CD4-positive, alpha-beta T cell treated with Interleukin-4 for 4 hours (primary cell): ENCODE results near the gene NEAT1.

ENCODE experiments used
- DNase-seq: peaks from one replicate; pipeline ENCODE4 v3.0.0-alpha.2; 2020

NEAT1 gene

DNA sequence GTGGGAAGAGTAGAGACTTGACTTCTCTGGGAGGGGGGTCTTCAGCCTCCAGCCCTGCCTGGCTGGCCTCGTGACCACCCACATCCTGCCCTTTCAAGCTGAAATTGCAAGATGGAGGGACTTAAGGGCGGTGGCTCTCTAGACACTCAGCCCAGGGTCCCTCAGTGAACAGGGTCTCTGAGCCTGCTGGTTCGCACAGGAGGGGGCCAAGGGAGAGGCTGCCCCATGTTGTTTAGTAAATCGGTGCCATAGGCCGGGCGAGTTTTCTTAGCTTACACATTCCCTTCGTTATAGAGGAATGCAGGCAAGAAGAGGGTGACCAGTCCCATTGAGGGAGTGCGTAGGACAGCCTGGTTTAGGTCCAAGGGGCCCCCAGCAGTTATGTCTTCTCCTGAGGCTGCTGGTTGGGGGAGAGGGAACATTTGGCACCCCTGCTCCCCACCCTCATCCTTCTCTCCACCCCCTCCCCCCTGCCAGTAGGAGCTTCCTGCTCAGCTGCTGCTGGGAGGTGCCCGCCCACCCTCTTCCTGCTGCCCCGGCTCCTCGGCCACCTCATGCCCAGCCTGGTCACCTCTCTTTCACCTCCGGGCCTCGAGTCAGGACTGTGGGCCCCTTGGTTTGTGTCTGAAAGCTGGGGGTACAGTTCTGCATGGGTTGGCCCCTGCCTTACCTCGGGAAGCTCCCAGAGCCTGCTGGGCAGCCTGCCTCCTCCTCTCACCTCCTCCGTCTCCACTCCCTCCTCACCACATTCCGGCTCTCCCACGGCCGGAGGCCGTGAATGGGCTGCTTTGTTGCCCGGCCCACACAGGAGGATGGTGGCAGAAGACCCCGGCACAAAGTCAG lies 32.3 kb upstream of the NEAT1 start:
- no peak for DNase-seq

DNA sequence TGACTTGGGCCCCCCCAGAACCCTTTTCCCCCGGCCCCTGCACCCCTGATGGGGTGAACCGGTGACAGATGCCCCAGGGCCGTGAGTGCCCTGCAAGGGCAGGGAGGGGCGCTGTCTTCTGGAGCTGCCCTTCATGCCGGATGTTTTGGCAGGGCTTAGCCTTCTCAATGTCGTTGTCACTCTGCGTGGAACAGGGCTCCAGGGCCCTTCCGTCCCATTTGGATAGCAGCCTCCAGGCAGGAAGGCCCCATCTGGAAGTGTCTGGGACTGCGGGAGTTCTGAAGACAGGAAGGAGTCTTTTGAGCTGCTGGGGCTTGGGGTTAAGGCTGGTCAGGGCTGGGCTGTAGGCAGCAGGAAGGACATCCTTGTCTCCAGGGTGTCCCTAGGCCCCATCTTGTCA lies 31.6 kb upstream of the NEAT1 start:
- DNase-seq: no peak

DNA sequence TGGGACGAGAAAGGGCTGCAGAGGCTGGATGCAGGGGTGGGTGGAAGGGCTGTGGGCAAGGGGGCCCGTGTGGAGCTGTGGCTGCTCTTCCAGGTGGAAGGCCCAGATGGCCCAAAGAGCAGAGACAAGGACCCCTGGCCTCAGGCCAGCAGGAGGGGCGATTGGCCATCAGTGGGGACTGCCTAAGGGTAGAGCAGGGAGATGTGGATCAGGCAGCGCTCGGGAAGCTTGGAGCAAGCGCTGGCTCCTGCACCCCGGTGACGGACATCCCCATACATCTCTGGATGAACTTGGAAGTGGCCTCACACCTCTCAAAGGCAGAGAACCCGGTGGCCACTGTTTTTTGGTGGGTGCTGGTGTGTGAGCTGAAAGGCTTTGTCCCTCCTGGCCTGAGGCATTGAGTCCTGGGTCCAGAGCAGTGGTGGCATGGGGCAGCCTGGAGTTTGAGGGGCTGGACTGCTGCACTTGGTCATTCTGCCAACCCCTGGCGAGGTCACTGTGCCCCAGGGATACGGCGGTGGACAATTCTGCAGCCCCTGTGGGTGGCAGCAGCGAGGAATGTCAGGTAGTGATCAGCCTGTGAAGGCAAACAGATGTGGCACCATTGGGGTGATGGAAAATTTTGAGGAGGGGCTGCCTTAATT lies 30.3 kb upstream of the NEAT1 start:
- DNase-seq: no peak

DNA sequence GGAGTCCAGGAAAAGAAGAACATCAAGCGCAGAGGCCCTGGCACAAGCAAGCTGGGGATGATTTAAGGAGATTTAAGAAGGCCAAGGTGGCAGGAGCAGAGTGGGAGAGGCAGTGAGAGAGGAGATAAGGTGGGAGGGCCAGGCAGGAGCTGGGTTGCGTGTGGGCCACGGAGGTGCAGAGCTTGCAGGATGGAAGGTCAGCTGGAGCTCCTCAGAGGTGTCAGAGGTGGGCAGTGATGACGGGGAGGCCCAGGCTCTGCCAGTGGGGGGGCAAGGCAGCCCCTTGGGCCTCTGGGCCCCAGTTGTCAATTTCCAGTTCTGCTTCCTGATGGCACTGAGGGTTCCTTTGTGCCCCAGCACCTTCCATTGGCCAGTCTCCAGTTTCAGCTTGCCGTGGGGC lies 29.7 kb upstream of the NEAT1 start:
- no peak for DNase-seq

DNA sequence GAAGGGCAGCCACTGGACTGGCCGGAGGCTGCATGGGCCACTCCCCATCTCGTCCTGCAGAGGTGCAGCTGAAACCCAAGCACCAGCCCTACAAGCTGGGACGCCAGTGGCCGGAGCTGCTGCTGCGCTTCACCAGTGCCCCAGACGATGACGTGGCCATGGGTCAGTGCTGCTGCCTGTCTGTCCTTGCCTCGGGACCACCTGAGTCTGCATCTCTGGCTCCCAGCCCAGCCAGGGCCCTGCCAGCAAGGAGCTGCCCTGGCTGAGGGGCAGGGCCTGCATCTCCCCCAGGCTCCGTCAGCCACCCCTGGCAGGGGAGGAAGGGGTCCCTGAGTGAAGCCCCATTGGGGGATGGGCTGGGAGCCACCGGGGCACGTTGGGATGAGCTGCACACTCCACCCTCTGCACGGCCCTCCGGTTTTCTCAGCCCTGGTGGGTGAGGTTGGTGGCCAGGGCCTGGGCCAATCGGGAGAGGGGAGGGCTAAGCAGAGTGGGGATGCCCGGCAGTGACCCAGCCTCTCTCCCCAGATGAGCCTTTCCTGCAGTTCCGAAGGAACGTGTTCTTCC lies 29.0 kb upstream of the NEAT1 start:
- DNase-seq: no peak

DNA sequence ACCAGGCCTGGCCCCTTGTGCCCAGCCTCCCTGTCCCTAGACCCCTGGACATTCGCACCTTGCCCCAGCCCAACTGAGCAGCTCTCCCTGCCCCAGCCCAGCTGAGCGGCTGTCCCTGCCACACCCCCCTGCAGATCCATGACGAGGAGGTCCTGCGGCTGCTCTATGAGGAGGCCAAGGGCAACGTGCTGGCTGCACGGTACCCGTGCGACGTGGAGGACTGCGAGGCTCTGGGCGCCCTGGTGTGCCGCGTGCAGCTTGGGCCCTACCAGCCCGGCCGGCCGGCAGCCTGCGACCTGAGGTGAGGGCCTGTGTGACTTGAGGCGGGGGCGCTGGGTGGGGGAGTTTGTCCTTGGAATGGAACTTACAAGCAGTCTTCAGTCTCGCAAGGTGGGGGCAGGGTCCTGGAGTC lies 28.5 kb upstream of the NEAT1 start:
- no peak for DNase-seq

DNA sequence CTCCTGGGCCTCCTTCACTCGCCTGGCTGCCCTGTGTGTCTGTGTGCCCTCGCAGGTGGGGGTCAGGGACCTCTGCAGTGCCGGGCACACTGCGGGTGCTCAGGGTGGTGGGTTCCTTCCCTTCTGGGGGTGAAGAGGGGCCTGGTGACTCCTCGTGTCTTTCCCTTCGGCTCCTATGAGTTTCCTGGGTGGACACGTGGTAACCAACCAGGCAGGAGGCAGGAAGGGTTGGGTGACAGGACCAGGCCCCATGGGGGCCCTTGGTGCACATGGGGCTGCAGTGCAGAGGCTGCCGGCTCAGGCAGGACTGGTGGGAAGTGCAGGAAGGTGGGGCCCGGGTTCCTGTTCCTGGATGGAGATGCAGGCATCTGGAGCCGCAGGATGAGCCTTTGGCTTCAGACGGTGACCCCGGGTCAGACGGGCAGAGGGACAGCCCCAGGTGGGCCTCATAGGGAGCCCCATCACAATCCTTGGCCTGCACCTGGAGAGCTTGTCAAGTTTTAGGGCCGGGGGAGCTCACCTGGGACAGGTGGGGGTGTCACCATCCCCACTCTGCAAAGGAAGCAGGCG lies 26.6 kb upstream of the NEAT1 start:
- no peak for DNase-seq

DNA sequence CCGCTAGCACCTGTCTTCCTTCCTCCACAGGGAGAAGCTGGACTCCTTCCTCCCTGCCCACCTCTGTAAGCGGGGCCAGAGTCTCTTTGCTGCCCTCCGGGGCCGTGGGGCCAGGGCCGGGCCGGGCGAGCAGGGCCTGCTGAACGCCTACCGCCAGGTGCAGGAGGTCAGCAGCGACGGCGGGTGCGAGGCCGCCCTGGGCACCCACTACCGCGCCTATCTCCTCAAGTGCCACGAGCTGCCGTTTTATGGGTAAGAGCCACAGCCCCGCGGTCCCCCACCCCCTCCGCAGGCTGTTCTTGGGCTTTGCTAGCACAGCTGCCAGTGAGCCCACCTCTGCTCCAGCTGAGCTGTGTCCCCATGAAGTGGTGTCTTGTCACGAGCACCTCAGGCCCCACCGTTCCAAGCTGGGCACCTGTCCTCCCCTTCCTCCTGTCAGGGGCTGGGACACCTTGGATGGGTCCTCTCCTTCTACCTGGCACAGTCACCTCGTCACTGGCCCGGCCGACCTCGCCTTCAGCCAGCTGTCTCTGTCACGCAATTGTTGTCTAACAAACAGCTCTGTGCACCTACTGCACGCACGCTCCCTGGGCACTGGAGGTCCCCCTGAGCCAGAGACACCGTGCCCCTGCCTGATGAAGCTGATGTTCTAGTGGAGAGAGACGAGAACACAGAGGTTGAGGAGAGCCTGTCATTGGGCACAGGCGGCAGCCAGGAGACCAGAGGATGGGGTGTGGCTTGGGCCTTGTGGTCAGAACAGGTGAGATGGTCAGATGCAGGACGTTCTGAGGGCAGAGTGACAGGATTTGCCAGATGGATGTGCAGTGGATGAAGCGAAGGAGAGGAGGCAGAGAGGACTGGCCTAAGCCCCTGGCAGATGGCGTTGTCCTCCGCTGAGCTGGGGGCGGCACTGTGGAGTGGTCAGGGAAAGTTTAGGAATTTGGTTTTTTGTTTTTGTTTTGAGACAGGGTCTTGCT lies 25.5 kb upstream of the NEAT1 start:
- DNase-seq: no peak

DNA sequence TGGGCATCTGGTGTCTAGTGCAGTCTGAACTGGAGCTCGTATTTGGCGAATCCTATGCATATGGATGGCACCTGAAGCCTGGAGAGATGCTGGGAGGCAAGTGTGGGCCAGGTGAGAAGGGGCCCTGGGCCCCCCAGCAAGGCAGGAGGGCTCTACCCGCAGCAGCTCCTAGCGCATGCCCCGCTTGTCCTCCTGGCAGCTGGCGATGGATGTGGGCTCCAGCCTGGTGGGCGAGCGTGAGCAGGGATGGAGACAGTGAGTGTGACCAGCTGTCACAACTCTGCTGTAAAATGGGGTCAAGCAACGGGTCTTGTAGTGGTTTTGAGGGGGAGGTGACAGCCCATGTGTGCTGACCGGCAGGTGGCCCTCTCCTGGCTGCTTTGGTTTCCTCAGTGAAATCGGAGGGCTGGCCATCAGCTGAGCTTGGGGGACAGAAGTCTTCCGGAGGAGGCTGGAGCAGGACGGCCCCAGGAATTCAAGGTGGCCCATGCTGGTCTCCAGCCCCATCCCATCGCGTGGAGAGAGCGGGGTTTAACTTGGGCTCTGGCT lies 24.2 kb upstream of the NEAT1 start:
- no peak for DNase-seq

DNA sequence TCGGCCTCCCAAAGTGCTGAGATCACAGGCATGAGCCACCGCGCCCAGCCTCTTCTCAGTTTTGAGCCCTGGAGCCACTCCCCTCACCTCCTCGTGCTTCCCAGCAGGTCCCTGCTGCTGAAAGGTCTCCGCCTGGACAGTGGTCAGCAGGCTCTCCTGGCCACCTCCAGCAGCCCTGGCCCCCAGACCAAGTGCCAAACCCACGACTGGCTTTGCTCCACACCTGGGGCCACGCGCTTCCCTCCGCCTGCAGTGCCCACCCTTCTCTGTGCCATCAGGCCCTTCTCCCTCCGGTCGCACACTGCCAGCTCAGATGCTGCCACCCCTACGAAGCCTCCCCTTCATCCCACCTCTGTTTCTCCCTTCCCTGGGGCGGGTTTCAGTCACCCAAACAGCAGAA lies 23.3 kb upstream of the NEAT1 start:
- DNase-seq: no peak

DNA sequence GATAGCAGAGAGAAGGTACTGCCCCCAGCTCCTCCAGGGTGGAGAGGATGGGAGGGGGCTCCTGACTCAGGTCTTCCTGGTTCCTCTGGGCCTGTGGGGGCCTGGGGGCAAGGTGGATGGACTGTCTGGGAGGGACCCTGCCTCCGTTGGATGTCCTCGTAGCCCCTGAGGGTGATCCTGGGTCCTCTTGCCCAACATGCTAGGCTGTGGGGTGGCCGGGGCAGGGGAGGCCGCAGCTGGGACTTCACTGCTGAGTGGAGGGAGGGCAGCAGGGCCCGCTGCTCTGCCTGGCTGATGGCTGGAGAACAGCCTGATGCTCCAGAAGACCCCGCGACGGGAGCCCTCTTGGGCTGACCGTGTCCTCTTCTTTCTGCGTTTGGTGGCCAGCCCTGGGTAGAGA lies 22.8 kb upstream of the NEAT1 start:
- DNase-seq: no peak

DNA sequence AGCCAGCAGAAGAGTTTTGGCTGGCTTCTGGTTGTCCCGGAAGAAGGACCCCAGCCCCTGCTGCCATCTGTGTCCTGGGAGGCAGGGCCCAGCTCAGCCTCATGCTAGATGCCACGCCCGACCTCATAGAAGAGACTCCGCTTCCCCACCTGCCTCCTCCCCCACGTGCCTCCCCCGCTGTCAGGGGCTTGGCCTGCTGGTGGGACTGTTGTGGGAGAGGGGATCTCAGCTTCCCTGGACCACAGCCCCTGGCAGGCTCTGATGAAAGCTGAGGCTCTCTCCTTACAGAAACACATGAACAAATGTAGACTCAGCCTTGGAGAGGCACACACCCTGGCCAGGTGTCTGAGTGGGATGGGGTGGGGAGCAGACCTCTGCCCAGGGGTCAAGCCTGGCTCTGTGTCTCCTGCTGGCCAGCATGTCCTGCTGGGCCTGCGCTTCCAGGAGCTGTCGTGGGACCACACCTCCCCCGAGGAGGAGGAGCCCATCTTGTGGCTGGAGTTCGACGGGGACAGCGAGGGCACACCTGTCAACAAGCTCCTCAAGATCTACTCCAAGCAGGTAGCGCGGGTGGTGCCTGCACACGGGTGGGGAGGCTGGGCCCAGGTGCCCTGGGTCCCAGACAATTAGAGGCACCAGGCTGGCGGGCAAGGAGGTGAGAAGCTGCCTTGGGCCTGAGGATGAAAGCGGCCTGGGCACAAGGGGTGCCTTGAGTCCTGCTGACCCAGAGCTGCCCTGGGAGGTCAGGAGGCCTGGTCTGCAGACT lies 22.1 kb upstream of the NEAT1 start:
- no peak for DNase-seq

DNA sequence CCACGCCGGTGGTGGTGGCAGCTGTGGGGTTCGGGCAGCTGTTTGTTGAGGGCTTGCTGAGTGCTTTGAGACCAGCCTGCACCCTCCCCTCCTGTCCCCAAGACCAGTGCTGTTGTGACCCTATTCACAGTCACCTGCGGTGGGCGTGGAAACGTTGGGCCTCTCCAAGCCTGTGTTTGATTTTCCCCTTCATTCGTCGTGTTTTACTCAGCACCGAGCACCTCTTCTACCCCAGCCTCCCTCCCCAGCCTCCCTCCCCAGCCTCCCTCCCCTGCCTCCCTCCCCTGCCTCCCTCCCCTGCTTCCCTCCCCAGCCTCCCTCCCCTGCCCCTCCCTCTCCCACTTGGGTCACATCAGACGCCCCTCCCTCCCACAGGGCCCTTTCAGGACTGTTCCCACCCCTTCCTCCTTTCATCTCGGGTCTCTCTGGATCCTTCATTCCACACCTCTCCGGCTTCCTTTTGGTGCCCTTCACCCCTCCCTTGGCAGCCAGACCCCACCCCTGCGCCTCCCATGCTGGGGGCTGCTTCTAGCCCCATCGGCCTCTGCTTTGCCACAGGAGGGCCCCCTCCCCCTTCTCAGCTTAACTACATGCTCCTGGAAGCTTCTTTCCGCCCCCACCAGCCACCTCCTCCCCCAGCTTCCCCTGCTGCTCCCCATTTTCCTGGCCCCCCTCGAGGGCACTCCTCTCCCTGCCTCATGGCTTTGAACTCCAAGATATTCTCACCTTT lies 21.4 kb upstream of the NEAT1 start:
- DNase-seq: no peak

DNA sequence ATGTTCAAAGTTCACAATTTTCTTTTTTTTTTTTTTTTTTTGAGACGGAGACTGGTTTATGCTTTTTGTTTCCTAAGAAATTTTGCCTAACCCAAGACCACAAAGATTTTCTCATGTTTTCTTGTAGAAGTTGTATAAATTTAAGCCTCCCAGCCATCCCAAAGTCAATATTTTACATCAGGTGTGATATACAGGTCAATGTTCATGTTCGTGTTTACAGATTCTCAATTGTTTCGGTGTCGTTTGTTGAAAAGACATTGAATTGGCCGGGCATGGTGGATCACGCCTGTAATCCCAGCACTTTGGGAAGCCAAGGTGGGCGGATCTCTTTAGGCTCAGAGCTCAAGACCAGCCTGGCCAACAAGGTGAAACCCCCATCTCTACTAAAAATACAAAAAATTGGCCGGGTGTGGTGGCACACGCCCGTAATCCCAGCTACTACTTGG lies 20.8 kb upstream of the NEAT1 start:
- no peak for DNase-seq

DNA sequence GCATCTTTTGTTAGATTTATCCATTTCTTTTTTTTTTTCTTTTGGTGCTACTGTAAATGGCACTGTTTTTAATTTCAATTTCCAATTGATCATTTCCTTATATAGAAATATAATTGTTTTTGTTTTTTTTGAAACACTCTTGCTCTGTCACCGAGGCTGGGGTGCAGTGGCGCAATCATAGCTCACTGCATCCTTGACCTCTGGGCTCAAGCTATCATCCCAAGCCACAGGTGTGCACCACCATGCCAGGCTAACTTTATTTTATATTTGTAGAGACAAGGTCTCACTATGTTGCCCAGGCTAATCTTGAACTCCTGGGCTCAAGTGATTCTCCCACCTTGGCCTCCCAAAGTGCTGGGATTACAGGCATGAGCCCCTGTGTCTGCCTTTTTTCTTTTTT lies 19.8 kb upstream of the NEAT1 start:
- no peak for DNase-seq

DNA sequence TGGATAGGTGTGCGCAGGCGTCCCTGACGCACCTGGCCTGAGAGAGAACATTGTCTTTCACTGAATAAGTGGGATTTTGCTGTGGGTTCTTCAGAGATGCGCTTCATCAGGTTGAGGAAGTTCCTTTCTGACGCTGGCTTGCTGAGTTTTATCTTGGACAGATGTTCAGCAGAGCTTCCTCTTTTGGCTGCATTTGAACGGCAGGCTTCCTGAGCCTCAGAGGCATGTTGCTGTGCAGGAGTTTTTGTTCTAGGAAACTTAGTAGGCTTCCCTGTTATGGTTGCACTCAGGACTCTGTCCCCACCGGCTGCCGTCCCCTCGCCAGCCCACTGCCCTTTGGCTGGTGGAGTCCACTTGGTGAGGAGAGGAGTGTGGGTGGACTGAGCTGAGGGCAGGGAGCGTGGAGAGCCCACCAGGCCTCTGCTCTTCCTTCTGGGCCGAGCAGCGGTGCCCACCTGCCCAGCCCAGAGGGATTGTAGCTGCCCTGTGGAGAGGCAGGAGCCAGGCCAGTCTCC lies 18.9 kb upstream of the NEAT1 start:
- DNase-seq: no peak

DNA sequence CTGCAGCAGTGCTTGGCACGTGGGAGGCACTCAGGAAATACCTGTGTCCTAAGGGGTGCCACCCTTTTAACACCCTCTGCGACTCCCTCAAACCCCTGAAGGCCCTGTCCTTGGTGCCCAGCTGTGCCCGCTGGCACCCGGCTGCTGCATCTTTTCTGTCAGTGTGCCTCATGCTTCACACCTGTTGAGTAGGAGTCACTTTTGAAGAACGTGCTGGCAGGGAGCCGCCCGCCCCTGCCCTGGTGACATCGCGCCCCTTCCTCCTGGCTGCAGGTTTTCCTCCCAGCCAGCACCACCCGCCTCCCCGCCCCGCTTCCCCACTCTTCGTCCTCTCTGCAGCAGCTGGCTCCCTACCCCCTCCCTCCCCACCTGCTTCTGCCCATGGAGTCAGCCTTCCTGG lies 18.4 kb upstream of the NEAT1 start:
- no peak for DNase-seq

DNA sequence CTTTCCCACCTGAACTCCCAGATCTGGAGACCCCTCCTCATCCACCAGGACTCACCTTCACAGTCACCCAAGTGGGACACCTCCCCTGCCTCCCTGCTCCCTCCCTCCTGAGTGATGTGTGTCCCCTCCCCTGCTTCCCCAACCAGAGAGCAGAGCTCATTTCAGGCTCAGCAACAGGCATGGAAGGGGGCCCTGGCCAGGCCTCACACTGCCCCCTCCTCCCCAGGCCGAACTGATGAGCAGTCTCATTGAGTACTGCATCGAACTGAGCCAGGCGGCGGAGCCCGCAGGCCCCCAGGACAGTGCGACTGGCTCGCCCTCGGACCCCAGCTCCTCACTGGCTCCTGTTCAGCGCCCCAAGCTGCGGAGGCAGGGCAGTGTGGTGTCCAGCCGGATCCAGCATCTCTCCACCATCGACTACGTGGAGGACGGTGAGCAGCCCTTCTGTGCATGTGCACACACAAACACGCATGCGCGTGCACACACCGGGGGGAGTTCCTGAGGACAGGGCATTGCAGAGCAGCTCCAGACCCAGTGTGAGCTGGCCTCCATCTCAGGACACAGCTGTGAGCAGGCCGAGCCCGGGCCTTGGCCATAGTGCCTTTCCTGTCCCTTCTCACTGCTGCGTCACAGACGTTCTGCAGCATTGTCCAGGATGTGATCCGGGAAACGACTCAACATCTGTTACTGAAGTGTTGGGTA lies 17.8 kb upstream of the NEAT1 start:
- no peak for DNase-seq

DNA sequence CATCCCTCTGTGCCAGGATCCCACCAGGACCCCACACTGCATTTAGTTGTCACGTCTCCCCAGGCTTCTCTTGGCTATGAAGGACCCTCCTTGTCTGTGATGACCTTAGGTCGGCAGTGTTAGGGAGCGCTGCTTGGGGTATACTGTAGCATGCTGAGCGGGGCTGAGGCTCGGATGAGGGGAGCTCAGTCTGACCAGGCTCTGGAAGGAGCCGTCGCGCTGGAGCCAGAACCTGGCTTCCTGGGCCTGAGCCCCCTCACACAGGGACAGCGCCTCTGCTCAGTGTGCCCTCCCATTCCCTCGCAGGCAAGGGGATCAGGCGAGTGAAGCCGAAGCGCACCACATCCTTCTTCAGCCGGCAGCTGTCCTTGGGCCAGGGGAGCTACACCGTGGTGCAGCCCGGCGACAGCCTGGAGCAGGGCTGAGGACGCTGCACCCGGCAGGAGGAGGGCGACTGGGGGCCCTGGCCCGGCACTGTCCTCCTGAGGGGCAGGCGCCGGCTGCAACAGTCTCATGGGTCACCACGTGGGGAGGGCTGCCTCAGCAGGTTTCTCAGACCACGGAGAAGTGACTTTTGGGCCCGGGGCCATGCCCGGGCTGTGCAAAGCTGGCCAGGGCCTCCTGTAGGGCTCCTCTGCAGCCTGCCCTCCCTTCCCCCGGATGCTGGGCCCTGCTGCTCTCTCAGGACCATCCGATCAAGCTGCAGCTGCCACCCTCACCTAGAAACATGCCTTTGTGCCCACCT lies 11.5 kb upstream of the NEAT1 start:
- DNase-seq: no peak
